ENCODE results near the gene TET2.

The TET2 gene

DNA sequence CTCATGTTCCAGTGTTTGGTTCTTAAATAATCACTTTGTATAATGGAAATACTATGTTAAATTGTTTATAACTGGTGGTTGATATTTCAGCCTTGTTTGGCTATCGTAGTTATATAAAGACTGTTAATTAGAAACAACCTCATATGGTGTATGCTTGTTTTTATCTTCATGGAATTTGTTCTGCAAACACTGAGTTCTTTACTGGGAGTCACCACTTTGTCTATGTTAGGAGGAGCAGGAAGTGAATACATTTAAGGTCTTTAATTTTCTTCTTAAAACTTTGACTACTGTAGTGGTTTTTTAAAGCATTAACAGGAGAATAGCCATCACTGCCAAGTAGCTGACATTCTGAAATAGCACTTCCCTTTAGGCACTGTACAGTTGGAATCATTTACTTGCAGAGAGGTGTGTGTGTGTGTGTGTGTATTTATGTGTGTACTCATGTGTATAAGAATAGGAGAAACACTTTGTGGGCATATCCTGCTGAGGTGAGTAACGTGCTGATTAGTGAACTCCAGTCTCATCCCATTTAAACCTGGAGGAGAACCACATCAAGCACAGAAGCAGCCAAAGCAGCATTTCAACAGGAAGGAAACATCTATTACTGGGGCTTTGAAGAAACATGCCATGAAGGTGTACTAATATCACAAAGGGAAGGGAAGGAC, 37.8 kb downstream of the TET2 start:
- DNase-seq: no peak

DNA sequence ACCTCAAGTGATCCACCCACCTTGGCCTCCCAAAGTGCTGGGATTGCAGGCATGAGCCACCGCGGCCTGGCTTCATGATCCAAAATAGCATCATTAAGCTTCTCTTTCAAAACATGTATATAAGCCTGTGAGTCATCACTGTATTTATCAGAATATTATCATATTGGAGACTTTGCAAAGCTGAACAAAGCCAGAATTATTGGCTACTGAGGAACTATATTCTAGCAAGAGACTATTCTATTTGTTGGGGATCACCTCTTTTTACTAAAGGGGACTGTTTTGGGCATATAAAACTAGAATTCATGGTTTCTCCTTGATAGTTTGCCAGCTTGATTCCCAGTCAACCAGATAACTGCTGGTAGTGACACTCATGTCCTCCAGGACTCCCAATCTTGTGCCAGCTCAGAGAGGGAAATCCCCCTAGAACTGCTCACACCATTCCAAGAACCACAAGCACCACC, 40.1 kb downstream of the TET2 start:
- DNase-seq: no peak

DNA sequence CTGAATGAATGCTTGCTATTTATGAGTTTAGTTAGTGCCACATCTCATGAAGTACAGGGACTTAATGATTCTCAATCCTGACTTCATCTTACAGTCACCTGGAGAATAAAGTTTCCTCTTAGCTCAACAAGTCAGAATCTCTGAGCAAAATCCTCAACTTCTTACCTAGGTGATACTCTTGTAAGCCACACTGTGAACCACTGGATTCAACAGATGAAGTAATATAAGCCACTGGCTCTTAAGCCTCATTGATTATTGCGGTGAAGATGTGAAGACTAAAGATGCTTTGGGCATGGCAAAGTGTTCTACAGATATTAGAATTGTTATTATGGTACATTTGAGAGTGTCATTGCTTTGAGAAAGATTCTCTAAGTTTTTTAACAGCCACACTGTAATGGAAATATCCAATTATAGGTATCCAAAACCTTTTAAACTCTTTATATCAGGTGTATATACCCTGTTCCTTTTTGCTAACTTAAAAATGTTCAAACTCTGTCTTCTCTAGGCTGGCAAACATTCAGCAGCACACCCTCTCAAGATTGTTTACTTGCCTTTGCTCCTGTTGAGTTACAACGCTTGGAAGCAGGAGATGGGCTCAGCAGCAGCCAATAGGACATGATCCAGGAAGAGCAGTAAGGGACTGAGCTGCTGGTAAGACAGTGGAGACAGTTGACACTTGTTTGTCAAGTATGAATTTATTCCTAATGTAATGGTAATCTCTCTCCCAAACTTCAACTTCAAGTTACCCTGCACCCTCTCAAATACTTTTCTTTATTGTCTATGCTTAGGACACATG, 43.4 kb downstream of the TET2 start:
- no peak for DNase-seq

DNA sequence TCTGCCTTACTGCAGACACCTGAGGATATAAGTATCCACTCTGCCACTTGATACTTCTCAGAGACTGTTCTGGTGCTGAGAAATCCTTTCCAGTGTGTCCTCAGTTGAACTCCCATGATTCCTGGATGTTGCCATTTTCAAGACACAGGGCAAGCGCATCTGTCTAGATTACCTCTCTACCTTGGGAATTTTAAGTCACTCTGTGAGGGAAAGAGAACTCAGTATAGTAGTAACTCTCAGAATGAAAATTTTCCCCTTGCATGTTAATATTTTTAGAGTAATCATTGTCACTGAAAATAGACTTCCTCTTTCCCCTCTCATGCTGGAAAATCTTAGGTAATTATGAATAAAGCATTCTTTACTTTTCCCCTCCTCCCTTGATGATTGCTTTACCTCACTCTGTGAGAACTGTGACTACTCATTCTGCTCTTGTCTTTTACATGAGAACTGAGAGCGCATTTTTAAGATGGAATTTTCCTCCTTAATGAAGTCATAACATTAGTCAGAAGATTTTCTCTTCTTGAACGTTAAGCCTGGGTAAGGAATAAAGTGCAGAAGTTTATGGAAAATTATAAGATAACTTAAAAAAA, 45.0 kb downstream of the TET2 start:
- no peak for DNase-seq

DNA sequence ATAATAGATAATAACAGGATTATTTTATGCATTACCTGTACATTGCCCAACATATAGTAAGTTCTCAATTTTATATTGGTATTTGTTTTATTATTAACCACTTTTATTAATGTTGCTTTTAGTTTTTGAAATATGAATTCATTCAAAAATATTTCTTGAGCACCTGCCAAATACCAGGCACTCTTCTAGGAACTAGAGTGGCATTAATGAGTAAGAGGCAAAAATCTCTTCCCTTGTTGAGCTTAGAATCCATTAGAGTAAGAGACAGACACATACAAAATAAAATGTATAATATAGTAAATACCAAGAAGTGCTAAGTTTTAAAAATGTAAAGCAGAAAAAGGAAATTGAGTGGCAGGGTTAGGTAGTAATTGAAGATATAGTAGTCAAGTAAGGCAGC, 45.8 kb downstream of the TET2 start:
- no peak for DNase-seq

DNA sequence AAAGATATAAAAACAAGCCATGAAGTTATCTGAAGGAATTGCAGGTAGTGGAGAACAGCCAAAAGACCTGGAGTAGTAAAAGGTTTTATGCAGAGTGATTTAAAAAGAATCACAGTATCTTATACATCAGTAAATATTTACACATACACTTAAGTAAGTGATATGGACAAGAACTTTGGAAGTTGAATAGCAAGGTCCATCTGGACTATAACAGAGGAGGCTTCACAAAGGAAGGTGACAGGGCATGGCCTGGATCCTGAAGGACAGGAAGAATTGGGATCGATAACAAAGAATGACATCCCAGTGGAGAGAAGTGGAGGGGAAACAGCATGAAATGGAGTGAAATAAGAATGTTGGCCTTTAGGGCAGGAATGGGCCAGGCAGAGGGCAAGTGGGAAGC, 46.2 kb downstream of the TET2 start:
- no peak for DNase-seq

DNA sequence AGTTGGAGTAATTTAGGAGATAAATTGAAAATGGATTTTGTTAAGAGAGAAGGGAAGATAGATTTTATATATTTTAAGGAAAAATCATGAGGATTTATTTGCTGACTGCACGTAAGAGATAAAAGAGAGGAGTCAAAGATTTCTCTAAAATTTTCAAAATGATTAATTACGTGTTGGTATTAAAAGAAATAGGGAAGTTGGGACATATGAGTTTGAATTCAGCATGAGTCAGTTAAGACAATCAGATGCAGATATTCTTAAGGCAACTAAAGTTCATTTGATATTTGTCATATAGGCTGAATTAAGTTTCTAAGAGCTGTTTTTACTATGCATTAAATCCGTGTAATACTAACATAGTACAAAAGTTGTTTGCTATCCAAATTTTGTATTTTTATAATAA, 46.9 kb downstream of the TET2 start:
- DNase-seq: no peak

DNA sequence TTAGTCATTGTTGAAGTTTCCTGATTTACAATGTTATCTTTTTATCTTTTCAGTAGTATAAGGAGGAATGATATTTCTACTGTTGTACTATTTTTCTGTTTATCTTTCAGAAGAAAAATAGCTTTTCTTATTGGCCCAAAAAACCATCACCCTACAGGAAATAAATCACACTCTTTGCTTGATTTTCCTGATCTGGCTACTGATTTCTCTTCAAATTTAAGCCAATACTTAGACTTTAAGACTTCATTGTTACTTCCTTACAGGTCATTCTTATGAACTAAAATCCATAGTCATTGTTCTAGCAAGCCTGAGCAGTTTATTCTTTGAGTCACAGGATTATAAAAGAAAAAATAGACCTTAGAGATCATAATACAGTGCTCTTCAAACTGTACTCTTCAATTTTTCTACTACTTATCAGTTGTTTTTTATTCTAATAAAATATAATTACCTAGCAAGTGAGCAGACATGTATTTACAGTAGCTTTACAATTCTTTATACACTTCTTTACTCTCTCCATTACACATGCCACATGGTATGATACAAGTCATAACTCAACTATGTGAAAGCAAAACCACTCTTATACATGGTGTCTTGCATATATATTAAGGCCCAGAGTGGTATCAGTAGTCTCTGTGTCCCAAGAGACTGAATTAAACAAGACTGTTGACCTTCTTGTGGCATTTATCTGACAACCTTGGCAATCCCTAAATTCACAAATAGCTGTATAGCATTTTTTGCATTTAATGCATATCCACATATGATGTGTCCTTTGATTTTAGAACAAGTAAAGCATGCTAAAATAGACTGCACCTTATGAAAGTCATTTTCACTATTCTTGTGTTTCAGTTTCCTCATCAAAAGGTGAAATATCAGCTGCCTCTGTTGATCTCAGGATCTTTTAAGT, 47.9 kb downstream of the TET2 start:
- no peak for DNase-seq

DNA sequence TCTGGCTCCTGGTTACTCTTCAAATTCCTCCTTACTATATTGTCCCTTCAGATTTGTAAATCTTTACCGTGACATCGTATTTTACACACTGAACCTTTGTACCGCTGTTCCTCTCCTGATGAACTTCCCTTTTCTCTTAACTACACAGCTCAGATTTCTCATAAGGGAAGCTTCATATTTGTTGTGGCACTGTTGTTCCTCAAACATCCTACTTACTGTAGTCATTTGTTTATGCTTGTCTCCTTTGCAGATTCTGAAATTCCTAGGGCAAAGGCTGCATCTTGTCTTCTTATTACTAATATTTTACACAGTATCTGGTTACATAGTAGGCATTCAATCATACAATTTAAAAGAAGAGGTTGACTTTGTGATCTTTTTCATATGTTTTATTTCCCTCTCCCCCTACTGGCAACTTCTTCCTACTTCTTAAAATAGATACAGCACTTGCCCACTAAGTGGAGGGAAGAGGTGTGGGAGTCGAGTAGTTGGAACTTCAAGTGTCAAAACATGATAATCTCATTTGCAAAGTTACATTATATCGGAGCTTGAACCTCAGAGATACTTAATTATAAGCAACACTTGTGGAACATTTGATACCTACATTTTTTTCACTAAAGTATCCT, 50.0 kb downstream of the TET2 start:
- DNase-seq: no peak

DNA sequence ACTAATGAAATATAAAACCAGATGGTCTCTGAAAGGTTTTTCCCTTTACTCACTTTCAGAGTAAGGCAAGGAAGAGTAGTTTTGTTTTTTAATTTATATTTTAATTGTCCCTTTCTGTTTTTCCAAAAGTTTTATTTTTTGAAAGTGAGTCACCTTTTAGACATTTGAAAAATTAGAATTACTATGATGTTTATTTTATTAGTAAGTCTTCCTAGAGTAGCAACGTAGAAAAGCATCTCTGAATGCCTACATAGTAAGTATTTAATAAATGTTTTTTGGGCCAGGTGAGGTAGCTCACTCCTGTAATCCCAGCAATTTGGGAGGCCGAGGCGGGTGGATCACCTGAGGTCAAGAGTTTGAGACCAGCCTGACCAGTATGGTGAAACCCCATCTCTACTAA, 51.1 kb downstream of the TET2 start:
- no peak for DNase-seq

DNA sequence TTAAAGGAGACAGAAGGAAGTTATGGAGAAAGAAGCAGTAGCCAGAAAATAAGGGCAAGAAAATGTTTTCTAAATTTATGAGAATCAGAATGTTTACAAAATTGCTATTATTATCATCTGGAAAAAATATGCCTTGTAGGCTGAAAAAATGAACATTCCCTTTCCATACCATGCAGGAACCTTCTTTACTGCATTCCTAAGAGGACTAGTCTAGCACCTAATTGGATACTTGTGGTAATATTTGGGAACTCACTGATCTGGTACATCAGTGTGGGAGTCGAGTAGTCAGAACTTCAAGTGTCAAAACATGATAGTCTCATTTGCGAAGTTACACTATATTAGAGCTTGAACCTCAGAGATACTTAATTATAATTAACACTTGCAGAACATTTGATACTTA, 51.9 kb downstream of the TET2 start:
- no peak for DNase-seq

DNA sequence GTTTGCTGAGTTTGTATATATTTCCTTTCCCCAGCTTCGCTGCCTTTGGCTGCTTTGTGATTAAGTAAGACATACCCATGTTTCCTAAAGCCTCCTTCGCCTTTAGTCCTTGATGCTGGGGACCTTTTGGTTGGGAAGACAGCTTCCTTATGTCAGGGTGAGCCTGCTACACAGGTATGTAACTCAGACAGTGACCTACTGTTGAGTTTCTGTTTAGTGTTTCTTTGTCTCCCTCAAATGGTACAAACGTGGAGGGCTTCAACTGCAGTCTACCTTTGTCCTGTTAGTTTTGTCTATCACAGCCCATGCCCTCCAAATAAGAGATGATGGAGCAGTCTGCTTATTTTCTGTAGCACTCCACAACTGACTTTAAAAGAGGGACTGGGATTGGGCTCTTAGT, 59.5 kb downstream of the TET2 start:
- no peak for DNase-seq

DNA sequence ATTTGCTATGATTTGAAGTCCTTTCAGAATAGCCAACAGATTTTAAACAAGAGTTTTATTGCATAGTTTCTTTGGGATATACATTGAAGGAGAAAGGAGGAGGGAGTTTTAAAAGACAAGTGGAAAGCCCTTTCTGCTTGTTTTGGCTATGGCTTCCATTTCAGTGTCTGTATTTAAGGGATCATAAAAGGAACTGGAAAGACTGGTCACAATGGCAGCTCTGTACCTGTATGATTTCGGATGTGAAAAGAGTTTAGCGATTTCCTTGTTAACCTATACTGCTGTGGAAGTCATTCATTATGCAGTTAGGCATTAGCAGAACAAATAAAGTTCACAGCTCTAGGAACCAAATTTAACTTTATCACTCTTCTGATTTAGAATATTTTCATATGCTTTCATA, 60.7 kb downstream of the TET2 start:
- no peak for DNase-seq

DNA sequence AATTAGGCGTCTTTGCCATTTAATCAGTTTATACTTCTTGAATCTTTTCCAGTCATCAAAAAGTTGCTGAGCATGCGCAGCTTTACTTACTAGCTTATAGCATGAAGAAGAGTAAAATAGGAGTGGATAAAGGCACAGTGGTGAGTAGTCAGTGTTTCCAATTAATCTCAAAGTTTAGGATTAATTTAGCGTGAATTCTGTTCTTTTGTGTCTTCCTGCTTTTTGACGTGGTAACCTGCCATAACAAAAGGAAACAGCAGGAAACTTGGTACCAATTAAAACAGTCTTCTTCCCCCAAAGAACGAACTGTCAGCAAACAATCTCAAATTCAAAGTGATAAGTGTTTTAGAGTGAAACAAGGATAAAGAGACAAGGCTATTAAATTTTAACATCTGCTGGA, 61.9 kb downstream of the TET2 start:
- DNase-seq: no peak

DNA sequence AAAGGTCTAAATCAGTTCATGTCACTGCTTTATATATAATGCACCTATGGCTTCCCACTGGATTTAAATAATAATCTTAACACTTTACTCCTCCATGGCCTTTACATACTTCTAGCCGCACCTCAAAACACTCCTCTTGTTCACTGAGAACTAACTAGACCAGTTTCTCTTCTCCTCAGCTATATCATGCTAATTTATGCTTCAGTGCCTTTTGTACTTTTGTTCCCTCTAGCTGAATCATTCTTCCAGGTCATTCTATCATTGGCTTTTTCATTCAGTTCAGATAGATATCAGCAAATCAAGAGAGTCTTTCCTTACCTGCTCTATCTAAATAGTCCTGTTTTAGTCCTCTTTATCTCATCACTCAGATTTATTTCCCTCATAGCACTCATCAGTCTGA, 64.2 kb downstream of the TET2 start:
- no peak for DNase-seq

DNA sequence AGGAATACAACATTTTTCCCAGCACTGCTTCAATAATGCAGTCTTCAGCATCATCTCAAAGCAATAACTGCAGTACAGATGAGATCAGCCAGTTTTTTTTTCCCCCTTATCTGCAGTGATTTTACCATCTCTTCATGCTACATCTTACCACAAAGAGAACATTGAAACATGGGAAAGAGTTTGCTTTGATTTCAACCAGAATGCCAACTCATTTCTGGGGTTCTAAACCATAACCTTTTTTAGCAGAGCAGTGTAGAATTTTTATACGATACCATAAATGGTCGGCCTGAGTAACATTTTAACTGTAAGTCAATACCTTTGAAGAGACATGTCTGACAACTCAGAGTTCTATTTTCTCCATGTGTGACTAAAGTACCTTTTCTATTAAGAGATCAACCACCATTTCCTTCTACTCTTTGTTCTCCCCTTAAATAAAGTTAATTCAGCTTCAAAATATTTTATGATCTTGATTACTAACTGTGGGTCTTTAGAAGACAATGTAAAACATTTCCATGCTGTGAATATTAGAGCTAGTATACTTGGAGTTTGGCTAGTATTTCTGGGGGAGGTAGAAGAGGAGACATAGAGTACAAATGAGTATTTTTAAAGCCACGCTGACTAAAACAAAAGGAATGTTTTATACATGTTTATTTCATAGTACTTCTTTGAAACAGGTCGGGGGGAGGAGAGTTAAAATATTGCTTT, 69.1 kb downstream of the TET2 start:
- DNase-seq: no peak

DNA sequence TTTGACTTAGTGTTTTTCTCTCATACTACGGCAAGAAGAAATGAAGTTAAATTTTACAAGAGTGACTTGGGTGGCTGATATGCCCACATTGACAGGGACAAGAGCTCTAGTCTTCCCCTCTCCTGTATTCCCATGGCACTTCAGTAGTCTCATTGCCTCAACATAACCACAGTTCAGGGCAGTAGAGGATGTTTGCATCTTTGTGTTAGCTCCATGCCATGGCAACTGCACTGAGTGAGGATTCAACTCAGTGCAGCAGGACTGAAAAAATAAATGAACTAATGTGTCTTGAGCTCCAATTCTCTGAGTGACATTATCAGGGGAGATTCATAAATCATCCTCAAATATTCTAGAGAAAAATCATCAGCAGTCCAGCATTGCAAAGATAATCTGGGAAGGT, 78.8 kb downstream of the TET2 start:
- DNase-seq: no peak

DNA sequence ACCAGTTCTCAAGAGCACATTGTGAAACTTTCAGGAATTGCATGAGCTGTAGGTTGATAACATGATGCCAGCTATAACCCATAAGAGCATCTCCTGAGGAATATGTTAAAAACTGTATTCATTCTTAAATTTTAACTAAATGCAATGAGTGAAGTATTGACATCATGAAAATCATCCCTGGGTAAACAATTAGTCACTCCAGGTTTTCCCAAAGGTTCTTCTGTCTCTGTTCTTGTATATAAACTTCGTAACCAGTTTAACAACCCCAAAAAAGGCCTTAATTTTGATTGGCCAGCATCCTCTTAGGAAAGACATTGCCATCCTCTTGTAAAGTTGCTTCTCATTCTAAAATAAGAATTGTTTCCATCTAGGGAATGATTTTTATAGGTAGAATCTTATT, 80.4 kb downstream of the TET2 start:
- no peak for DNase-seq

DNA sequence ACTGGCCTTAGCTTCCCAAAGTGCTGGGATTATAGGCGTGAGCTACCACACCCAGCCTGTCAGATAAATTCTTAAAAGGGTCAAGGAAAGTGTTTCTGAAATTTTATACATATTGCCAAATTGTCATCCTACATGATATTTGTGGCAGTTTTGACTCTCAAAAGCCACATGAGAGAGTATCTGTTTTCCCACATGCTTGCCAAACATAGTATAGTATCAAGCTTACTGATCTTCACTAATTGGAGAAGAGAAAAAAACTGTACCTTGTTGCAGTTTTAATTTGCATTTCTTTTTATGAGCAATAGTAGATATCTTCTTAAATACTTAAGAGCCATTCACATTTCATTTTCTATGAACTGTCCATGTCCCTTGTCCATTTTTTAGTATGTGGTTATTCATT, 83.6 kb downstream of the TET2 start:
- DNase-seq: no peak

DNA sequence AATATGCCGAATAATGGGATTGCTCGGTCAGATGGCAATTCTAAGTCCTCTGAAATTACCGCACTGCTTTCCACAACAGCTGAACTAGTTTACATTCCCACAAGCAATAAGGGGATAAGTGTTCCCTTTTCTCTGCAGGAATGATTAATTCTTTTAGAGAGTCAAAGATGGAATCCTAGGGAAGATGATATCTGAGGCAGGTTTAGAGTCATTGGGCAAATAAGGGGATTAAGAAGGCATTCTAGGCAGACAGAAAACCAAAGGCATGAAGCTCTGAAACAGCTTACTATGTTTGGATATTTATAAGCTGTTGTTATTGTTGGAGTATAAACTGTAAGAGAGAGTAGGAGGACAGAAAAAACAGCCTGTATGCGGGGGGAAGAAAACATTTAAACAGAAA, 85.7 kb downstream of the TET2 start:
- DNase-seq: no peak

DNA sequence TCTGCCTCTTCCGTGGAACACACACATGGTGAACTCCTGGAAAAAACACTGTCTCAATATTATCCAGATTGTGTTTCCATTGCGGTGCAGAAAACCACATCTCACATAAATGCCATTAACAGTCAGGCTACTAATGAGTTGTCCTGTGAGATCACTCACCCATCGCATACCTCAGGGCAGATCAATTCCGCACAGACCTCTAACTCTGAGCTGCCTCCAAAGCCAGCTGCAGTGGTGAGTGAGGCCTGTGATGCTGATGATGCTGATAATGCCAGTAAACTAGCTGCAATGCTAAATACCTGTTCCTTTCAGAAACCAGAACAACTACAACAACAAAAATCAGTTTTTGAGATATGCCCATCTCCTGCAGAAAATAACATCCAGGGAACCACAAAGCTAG, 87.9 kb downstream of the TET2 start:
- DNase-seq: no peak

Data from CD4-positive, alpha-beta T cell treated with Interleukin-17A for 4 hours (primary cell).